ENCODE data around the gene CENPC.

DNA sequence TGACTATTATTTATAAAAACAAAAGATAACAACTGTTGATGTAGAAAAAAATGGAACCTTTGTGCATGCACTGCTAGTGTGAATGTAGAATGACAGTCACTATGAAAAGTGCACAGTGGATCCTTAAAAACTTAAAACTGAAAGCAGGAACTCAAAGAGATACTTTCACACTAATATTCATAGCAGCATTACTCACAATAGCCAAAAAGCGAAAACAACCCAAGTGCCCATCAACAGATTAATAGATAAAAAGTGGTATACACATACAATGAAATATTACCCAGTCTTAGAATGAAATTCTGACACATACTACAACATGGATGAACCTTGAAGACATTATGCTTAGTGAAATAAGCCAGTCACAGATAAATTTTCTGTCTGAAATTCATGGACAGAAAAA lies 23.8 kb downstream of the CENPC start:
- no peak for TF ChIP-seq CTCF (IDR thresholded peaks at IDR 0.05)
- no peak for TF ChIP-seq POLR2AphosphoS5 (IDR thresholded peaks at IDR 0.05)

All from upper lobe of left lung (tissue), 4 donors.